ENCODE data around the gene PLEKHH2. TPM values are rescaled to one million over a fixed set of nuclear protein-coding genes. Genes with fewer than 3 reads are reported as not detected.
A peak's percentile ranks its signal among the peaks of the same experiment; 100 is the strongest.

The PLEKHH2 gene
- total RNA-seq, 1 experiment from 2014 or later: 0.93 TPM

- Mint-ChIP-seq H3K27ac (ENCODE audit: low read depth, unreplicated experiment) (no peak overlapping the region), H3K9me3 (ENCODE audit: unreplicated experiment) (no peaks in the 10 kb centered on the region)
- intact Hi-C loops (cut with micrococcal nuclease): loop anchor here (2.0 kb wide), 1 partner anchor 267 kb away; no protein-coding TSS in a partner anchor
These were observed 24.8 kb upstream of the PLEKHH2 start for GRCh38 chr2:43611987-43612894.

DNA sequence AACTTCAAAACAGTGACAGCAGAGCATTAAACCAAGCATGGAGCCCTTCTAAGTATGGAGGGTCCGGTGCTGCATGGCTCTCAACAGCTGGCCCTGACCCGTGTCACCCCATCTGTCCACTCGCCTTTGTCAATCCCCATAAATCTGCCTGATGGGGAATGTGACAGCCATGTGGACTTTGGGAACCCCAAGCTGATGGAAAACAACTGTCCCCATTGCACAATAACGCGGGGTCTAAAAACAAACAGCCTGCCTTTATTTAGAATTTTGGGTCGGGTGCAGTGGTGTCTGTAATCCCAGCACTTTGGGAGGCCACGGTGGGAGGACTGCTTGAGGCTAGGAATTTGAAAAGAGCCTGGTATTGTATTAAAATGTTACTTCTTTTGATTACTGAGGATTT lies 24.1 kb upstream of the PLEKHH2 start:
- Mint-ChIP-seq H3K36me3 (ENCODE audit: insufficient read depth, unreplicated experiment) (no peaks in the 10 kb centered on the region), H3K27ac (ENCODE audit: low read depth, unreplicated experiment) (no peak overlapping the region), H3K27me3 (ENCODE audit: insufficient read depth, unreplicated experiment) (no peaks in the 10 kb centered on the region), H3K4me3 (ENCODE audit: unreplicated experiment) (no peak overlapping the region), H3K9me3 (ENCODE audit: unreplicated experiment) (no peaks in the 10 kb centered on the region), H3K4me1 (ENCODE audit: insufficient read depth, unreplicated experiment) (peaks cover 6% of the 10 kb centered on the region)
- BruUV-seq (replicated peaks): no TSS peak
- intact Hi-C loops (cut with micrococcal nuclease): loop anchor here (2.0 kb wide), 1 partner anchor 266 kb away; no protein-coding TSS in a partner anchor
- ChIA-PET POLR2A (no interaction called here), CTCF (interaction anchor here (0.5 to 1.3 kb wide), 12 partner anchors 8 to 791 kb away, joined by 3 to 5 read pairs (median 3); no protein-coding TSS in a partner anchor)
- no peak for DNase-seq (ENCODE audit: unreplicated experiment)
- TF ChIP-seq, protein P1, sequence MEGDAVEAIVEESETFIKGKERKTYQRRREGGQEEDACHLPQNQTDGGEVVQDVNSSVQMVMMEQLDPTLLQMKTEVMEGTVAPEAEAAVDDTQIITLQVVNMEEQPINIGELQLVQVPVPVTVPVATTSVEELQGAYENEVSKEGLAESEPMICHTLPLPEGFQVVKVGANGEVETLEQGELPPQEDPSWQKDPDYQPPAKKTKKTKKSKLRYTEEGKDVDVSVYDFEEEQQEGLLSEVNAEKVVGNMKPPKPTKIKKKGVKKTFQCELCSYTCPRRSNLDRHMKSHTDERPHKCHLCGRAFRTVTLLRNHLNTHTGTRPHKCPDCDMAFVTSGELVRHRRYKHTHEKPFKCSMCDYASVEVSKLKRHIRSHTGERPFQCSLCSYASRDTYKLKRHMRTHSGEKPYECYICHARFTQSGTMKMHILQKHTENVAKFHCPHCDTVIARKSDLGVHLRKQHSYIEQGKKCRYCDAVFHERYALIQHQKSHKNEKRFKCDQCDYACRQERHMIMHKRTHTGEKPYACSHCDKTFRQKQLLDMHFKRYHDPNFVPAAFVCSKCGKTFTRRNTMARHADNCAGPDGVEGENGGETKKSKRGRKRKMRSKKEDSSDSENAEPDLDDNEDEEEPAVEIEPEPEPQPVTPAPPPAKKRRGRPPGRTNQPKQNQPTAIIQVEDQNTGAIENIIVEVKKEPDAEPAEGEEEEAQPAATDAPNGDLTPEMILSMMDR (IDR thresholded peaks at IDR 0.05; ENCODE audit: unreplicated experiment): no peak

More at GRCh38 chr2:43611987-43612894, 24.8 kb upstream of the PLEKHH2 start:
- ChIA-PET CTCF (interaction anchor here (0.6 to 1.3 kb wide), 17 partner anchors 12 to 792 kb away, joined by 3 to 5 read pairs (median 3); partner anchors contain the start of gene DYNC2LI1), POLR2A (no interaction called here)
- BruUV-seq (replicated peaks): no TSS peak
- Mint-ChIP-seq H3K27me3 (ENCODE audit: insufficient read depth, unreplicated experiment) (no peaks in the 10 kb centered on the region), H3K4me3 (ENCODE audit: unreplicated experiment) (no peak overlapping the region), H3K4me1 (ENCODE audit: insufficient read depth, unreplicated experiment) (peaks cover 6% of the 10 kb centered on the region), H3K36me3 (ENCODE audit: insufficient read depth, unreplicated experiment) (no peaks in the 10 kb centered on the region)
- TF ChIP-seq, protein P1 (IDR thresholded peaks at IDR 0.05; ENCODE audit: unreplicated experiment): peak; percentile 68
- peak; percentile 82 for DNase-seq (ENCODE audit: unreplicated experiment)

DNA sequence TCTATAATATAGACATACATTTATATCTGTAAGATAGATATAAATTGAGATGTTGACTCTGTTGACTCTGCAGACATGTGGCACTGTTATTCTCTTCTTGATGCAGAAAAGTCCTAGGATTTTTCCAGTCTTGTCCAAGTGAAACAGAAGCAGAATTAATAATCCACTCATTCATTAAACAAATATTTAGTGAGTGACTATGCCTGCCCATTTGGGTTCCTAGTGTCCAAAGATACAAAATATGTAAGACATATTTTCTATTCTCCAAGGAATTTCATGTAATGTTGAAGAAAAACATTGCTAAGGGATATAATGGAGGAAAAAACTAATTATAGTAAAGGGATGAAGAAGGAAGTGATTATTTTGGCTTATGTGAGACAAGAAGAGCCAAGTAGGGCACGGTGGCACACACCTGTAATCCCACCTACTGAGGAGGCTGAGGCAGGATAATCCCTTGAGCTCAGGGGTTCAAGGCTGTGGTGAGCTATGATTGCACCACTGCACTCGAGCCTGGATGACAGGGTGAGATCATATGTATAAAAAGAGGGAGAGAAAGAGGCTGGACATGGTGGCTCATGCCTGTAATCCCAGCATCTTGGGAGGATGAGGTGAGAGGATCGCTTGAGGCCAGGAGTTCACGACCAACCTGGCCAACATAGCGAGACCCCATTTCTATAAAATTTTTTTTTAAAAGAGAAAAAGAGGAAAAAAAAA lies 19.9 kb upstream of the PLEKHH2 start:
- BruUV-seq (replicated peaks): no TSS peak
- POLR2A ChIA-PET: interaction anchor here (0.7 kb wide), 1 partner anchor 21 kb away, joined by 4 read pairs; the partner anchor contains the start of gene THADA
- Mint-ChIP-seq H3K36me3 (ENCODE audit: insufficient read depth, unreplicated experiment) (no peaks in the 10 kb centered on the region), H3K27ac (ENCODE audit: low read depth, unreplicated experiment) (no peak overlapping the region), H3K9me3 (ENCODE audit: unreplicated experiment) (no peaks in the 10 kb centered on the region), H3K4me3 (ENCODE audit: unreplicated experiment) (no peak overlapping the region), H3K27me3 (ENCODE audit: insufficient read depth, unreplicated experiment) (peaks cover 8% of the 10 kb centered on the region), H3K4me1 (ENCODE audit: insufficient read depth, unreplicated experiment) (no peaks in the 10 kb centered on the region)
- CTCF ChIA-PET: interaction anchor here (2.0 kb wide), 1 partner anchor 11 kb away, joined by 8 read pairs; no protein-coding TSS in a partner anchor
- no peak for DNase-seq (ENCODE audit: unreplicated experiment)
- TF ChIP-seq, protein P1 (IDR thresholded peaks at IDR 0.05; ENCODE audit: unreplicated experiment): no peak
- intact Hi-C loops (cut with micrococcal nuclease): no loop called here

DNA sequence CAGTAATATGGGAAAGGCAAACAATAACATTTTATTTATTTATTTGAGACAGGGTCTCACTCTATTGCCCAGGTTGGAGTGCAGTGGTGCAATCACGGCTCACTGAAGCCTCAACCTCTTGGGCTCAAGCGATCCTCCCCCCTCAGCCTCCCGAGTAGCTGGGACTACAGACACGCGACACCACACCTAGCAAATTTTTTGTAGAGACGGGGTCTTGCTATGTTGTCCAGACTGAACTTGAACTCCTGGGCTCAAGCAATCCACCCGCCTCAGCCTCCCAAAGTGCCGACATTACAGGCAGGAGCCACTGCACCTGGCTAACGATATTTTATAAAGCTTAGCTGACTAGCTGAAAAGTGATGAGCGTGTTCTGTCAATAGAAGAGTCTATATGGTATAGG lies 17.5 kb upstream of the PLEKHH2 start:
- TF ChIP-seq, protein P1 (IDR thresholded peaks at IDR 0.05; ENCODE audit: unreplicated experiment): no peak
- no TSS peak for BruUV-seq (replicated peaks)
- Mint-ChIP-seq H3K36me3 (ENCODE audit: insufficient read depth, unreplicated experiment) (no peaks in the 10 kb centered on the region), H3K4me1 (ENCODE audit: insufficient read depth, unreplicated experiment) (no peaks in the 10 kb centered on the region), H3K27me3 (ENCODE audit: insufficient read depth, unreplicated experiment) (peaks cover 19% of the 10 kb centered on the region), H3K4me3 (ENCODE audit: unreplicated experiment) (no peak overlapping the region), H3K27ac (ENCODE audit: low read depth, unreplicated experiment) (no peak overlapping the region), H3K9me3 (ENCODE audit: unreplicated experiment) (no peaks in the 10 kb centered on the region)
- DNase-seq (ENCODE audit: unreplicated experiment): no peak
- ChIA-PET CTCF (interaction anchor here (0.6 to 1.1 kb wide), 2 partner anchors 152 to 704 kb away, joined by 3 read pairs; no protein-coding TSS in a partner anchor), POLR2A (no interaction called here)
- intact Hi-C loops (cut with micrococcal nuclease): no loop called here
